A549 (cell line): Measurements from ENCODE around the gene PSG2.
"Not testable (repeated sequence)": the region's sequence is repeated elsewhere in the genome, so short reads cannot be mapped to it uniquely, and the experiment has no call there.

ENCODE experiments used
- CTCF ChIP-seq: fragments of >200 bp; sonication (Bioruptor Twin); formaldehyde crosslinking; IDR thresholded peaks from 3 replicates; pipeline ENCODE4 v1.5.1; 2016
- JUN ChIP-seq, 2 experiments: fragments of >200 bp; sonication (Bioruptor Twin); formaldehyde crosslinking; IDR thresholded peaks; 2 replicates in 1 of 2; 3 replicates in 1 of 2; pipeline ENCODE4 v1.6.1; 2016 to 2017
- MAFK ChIP-seq: fragments of 450-650 bp; IDR thresholded peaks from 2 replicates; pipeline ENCODE4 v1.6.1; 2014; ENCODE audit not compliant: partially characterized antibody
- MYC ChIP-seq: IDR thresholded peaks from 2 replicates; pipeline ENCODE4 v1.6.1; 2012; ENCODE audit warnings: mild to moderate bottlenecking, inconsistent platforms, low read length, improper control_type of control experiment, borderline replicate concordance

GRCh38 chr19:43021629-43022028, 60.9 kb downstream of the PSG2 start:
- TF ChIP-seq JUN (IDR thresholded peaks at IDR 0.05); CTCF; MAFK; MYC: not testable (repeated sequence)
